IMR-90 (cell line): ENCODE measurements around the gene MYOC. TPM values are rescaled to one million over a fixed set of nuclear protein-coding genes. Genes with fewer than 3 reads are reported as not detected.

Experiments used
- ATAC-seq: fragments of 200-7000 bp; cut with Tn5 transposase; 2 replicates; pipeline ENCODE4 v1.9.1; 2020; ENCODE audit warnings: low read depth, mild to moderate bottlenecking, moderate library complexity
- BruUV-seq: library from RNA; stranded (reverse); fragments of 400-500 nt; replicated peaks from 2 replicates; lab custom pipeline; 2021; lab: Mats Ljungman, UMichigan
- CTCF ChIA-PET: fragments of 300-600 bp; formaldehyde crosslinking; extraction: SDS; loops from one replicate; lab custom pipeline; 2021; ENCODE audit warnings: antibody characterized with exemption; lab: Yijun Ruan, JAX
- POLR2A ChIA-PET: fragments of 300-600 bp; sonication (Branson Sonifier 250); formaldehyde crosslinking; loops from one replicate; lab custom pipeline; 2022; ENCODE audit warnings: antibody characterized with exemption; ENCODE audit not compliant: unreplicated experiment; lab: Charles Lee
- DNase-seq: peaks from one replicate; pipeline ENCODE4 v3.0.0; 2013
- H2AFZ ChIP-seq: replicated peaks from 2 replicates; pipeline ENCODE3; 2013; ENCODE audit warnings: low read length, mild to moderate bottlenecking; ENCODE audit not compliant: poor library complexity
- H2AK5ac ChIP-seq: 2 replicates; pipeline ENCODE4 v1.6.1; 2013; ENCODE audit warnings: low read depth, low read length, inconsistent platforms
- H2AK9ac ChIP-seq: replicated peaks from 2 replicates; pipeline ENCODE3; 2013; ENCODE audit warnings: mild to moderate bottlenecking, low read depth, low read length, moderate library complexity; ENCODE audit not compliant: poor library complexity
- H2BK120ac ChIP-seq: 2 replicates; pipeline ENCODE4 v1.6.1; 2013; ENCODE audit warnings: low read depth, low read length, inconsistent platforms
- H2BK15ac ChIP-seq: 3 replicates; pipeline ENCODE4 v1.6.1; 2013; ENCODE audit warnings: low read depth, low read length, inconsistent platforms
- H2BK20ac ChIP-seq: 2 replicates; pipeline ENCODE4 v1.6.1; 2013; ENCODE audit warnings: low read depth, mild to moderate bottlenecking, inconsistent platforms, low read length, moderate library complexity
- H2BK5ac ChIP-seq: 2 replicates; pipeline ENCODE4 v1.6.1; 2013; ENCODE audit warnings: mild to moderate bottlenecking, low read depth, low read length, inconsistent platforms; ENCODE audit not compliant: poor library complexity, severe bottlenecking
- H3K14ac ChIP-seq: replicated peaks from 2 replicates; pipeline ENCODE4 v1.6.1; 2013; ENCODE audit warnings: low read depth, low read length, inconsistent platforms
- H3K18ac ChIP-seq: 2 replicates; pipeline ENCODE4 v1.6.1; 2013; ENCODE audit warnings: low read depth, low read length, control low read depth
- H3K23ac ChIP-seq: 2 replicates; pipeline ENCODE4 v1.6.1; 2013; ENCODE audit warnings: low read depth, low read length, inconsistent platforms
- H3K27ac ChIP-seq: 2 replicates; pipeline ENCODE4 v1.5.1; 2013; ENCODE audit warnings: mild to moderate bottlenecking, control low read depth, low read length; ENCODE audit not compliant: insufficient read depth
- H3K27me3 ChIP-seq: 2 replicates; pipeline ENCODE4 v1.6.1; 2013; ENCODE audit warnings: low read length; ENCODE audit not compliant: control insufficient read depth, insufficient read depth
- H3K36me3 ChIP-seq: 2 replicates; pipeline ENCODE4 v1.6.1; 2013; ENCODE audit warnings: low read length, mixed read lengths; ENCODE audit not compliant: control insufficient read depth, insufficient read depth
- H3K4ac ChIP-seq: 2 replicates; pipeline ENCODE4 v1.6.1; 2013; ENCODE audit warnings: low read depth, low read length, inconsistent platforms
- H3K4me1 ChIP-seq: 2 replicates; pipeline ENCODE4 v1.6.1; 2013; ENCODE audit warnings: low read length, mixed read lengths; ENCODE audit not compliant: control insufficient read depth, insufficient read depth
- H3K4me2 ChIP-seq: 2 replicates; pipeline ENCODE4 v1.6.1; 2013; ENCODE audit warnings: low read depth, mild to moderate bottlenecking, control low read depth, low read length, moderate library complexity
- H3K4me3 ChIP-seq: 2 replicates; pipeline ENCODE4 v1.5.1; 2013; ENCODE audit warnings: low read depth, mild to moderate bottlenecking, control low read depth, low read length, moderate library complexity; ENCODE audit not compliant: insufficient read depth
- H3K56ac ChIP-seq: 2 replicates; pipeline ENCODE4 v1.6.1; 2013; ENCODE audit warnings: low read length, inconsistent platforms; ENCODE audit not compliant: insufficient read depth; ENCODE audit errors: extremely low read depth
- H3K79me1 ChIP-seq, 2 experiments: 2 replicates each; pipeline ENCODE4 v1.6.1; 2013; ENCODE audit warnings: low read length in 2 of 2, inconsistent platforms in 1 of 2, low read depth in 1 of 2
- H3K9ac ChIP-seq: 2 replicates; pipeline ENCODE4 v1.6.1; 2013; ENCODE audit warnings: low read depth, low read length, control low read depth
- H3K9me1 ChIP-seq: 2 replicates; pipeline ENCODE4 v1.6.1; 2013; ENCODE audit warnings: low read length, inconsistent platforms; ENCODE audit not compliant: insufficient read depth
- H3K9me3 ChIP-seq: 2 replicates; pipeline ENCODE4 v1.6.1; 2013; ENCODE audit warnings: low read length; ENCODE audit not compliant: control insufficient read depth, insufficient read depth
- H4K20me1 ChIP-seq: 2 replicates; pipeline ENCODE4 v1.6.1; 2013; ENCODE audit warnings: low read length, inconsistent platforms; ENCODE audit not compliant: insufficient read depth
- H4K5ac ChIP-seq: 2 replicates; pipeline ENCODE4 v1.6.1; 2013; ENCODE audit warnings: mild to moderate bottlenecking, low read depth, low read length, control low read depth
- H4K8ac ChIP-seq, 2 experiments: 2 replicates each; pipeline ENCODE4 v1.6.1; 2013; ENCODE audit warnings: low read depth in 2 of 2, low read length in 2 of 2, control low read depth in 1 of 2, inconsistent platforms in 1 of 2
- H4K91ac ChIP-seq: 2 replicates; pipeline ENCODE4 v1.6.1; 2013; ENCODE audit warnings: low read depth, low read length, inconsistent platforms; ENCODE audit not compliant: insufficient read depth
- CEBPB ChIP-seq: IDR thresholded peaks from 2 replicates; pipeline ENCODE4 v1.6.1; 2012; ENCODE audit warnings: low read depth, low read length, improper control_type of control experiment
- CHD1 ChIP-seq: IDR thresholded peaks from 2 replicates; pipeline ENCODE4 v1.6.1; 2012; ENCODE audit warnings: low read depth, low read length, improper control_type of control experiment
- FOS ChIP-seq: fragments of 150-350 bp; IDR thresholded peaks from 2 replicates; pipeline ENCODE4 v1.6.1; 2016; ENCODE audit warnings: low read depth, low read length
- MAFK ChIP-seq: IDR thresholded peaks from 2 replicates; pipeline ENCODE4 v1.6.1; 2012; ENCODE audit warnings: low read depth, low read length, improper control_type of control experiment
- NFE2L2 ChIP-seq: fragments of 150-350 bp; IDR thresholded peaks from 2 replicates; pipeline ENCODE4 v1.6.1; 2016; ENCODE audit warnings: low read depth, mild to moderate bottlenecking, low read length
- POLR2A ChIP-seq: IDR thresholded peaks from 2 replicates; pipeline ENCODE4 v1.6.1; 2012; ENCODE audit warnings: mild to moderate bottlenecking, low read depth, low read length
- WGBS, 2 experiments: methylation state at CpG; one replicate each; pipeline versions ENCODE4 v1.1.5 to v1.1.7; 2013; ENCODE audit warnings: missing lambda C conversion rate in 2 of 2; ENCODE audit not compliant: insufficient read length in 1 of 2; ENCODE audit errors: extremely low coverage in 2 of 2; 5-methylcytosine and 5-hydroxymethylcytosine counted together
- dilution Hi-C: fragments of 300-500 bp; cut with HindIII; formaldehyde crosslinking; loops from one replicate; pipeline ENCODE4 v1.14.3; 2018; ENCODE audit warnings: low sequenced_read_pairs; ENCODE audit not compliant: unreplicated experiment
- in situ Hi-C: fragments of 300-500 bp; cut with MboI; formaldehyde crosslinking; loops from 3 replicates; pipeline ENCODE4 v1.14.3; 2019; ENCODE audit warnings: low sequenced_read_pairs, inconsistent platforms, mixed read lengths
- intact Hi-C: fragments of 100-400 bp; cut with micrococcal nuclease; formaldehyde crosslinking; loops from 2 replicates; pipeline ENCODE4 v1.10.0; 2022
- polyA plus RNA-seq, 3 experiments: library from polyadenylated mRNA; depleted of rRNA; stranded (reverse); fragments of >200 nt; gene quantifications; 2 replicates each; pipeline ENCODE4 v1.2.3, GENCODE V29; 2012; ENCODE audit warnings: low replicate concordance in 1 of 3
- total RNA-seq: library from RNA; depleted of rRNA; stranded (reverse); fragments of >200 nt; gene quantifications from 2 replicates; pipeline ENCODE4 v1.2.3, GENCODE V29; 2012

The MYOC gene
- total and polyA plus RNA-seq, 2 of the 4 experiments (the other 2 are of a cell fraction): not detected

DNA sequence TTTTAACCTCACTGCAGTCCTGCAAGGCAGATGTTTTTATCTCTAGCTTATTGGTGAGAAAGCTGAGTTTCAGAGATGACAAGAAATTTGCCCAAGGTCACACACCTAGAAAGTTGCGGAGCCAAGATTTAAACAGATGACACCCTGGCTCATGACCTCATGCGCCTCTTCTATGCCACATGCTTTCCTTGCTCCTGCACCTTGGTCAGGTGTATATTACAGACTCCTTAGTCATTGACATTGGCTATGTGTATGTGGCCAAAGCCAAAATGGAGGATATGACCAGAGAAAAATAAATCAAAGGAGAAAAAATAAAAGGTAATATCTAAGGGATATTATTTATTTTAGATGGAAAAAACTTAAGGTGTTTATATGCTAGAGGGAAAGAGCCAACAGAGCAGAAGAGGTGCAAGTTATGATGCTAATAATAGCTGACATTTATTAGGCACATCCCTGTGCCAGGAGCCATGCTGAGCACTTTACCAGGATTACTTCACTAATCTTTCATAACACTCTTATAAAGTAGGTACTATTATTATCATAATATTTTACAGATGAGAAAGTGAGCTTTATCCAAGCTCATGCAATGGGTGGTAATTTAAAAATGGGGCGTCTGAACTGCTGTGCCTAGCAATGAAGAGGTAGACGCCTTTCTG lies 13.8 kb upstream of the MYOC start:
- no peak overlapping the region for H3K18ac ChIP-seq
- H3K4ac ChIP-seq: no peak overlapping the region
- H2BK20ac ChIP-seq: no peak overlapping the region
- dilution Hi-C loops: no loop called here
- no peak for TF ChIP-seq FOS
- TF ChIP-seq POLR2A: no peak
- TF ChIP-seq CHD1: no peak
- no peak for TF ChIP-seq MAFK
- TF ChIP-seq NFE2L2: no peak
- no peak for TF ChIP-seq CEBPB
- no peaks in the 10 kb centered on the region for H3K9me3 ChIP-seq
- intact Hi-C loops: no loop called here
- no peaks in the 10 kb centered on the region for H3K36me3 ChIP-seq
- in situ Hi-C loops: no loop called here
- H4K8ac ChIP-seq: no peak overlapping the region
- BruUV-seq: no TSS peak
- no peak overlapping the region for H2AK5ac ChIP-seq
- CTCF ChIA-PET: interaction anchor here (1.1 to 1.5 kb wide), 2 partner anchors 11 to 21 kb away, joined by 3 to 5 read pairs; no protein-coding TSS in a partner anchor
- no peak overlapping the region for H2BK120ac ChIP-seq
- no CpG with 5 or more reads among the region's 4 CpGs for WGBS, 2 experiments
- H2BK5ac ChIP-seq: no peak overlapping the region
- H3K4me1 ChIP-seq: no peaks in the 10 kb centered on the region
- H3K9me1 ChIP-seq: no peaks in the 10 kb centered on the region
- no peak for DNase-seq
- no peak overlapping the region for H2AK9ac ChIP-seq
- peaks cover 1% of the 10 kb centered on the region for H3K27me3 ChIP-seq
- H2AFZ ChIP-seq: no peak overlapping the region
- no peak overlapping the region for H4K91ac ChIP-seq
- H3K14ac ChIP-seq: no peak overlapping the region
- POLR2A ChIA-PET: no interaction called here
- H3K56ac ChIP-seq: no peak overlapping the region
- ATAC-seq: no peak
- H3K9ac ChIP-seq: no peak overlapping the region
- H4K20me1 ChIP-seq: no peaks in the 10 kb centered on the region
- H3K4me3 ChIP-seq: no peak overlapping the region
- no peak overlapping the region for H2BK15ac ChIP-seq
- H4K5ac ChIP-seq: no peak overlapping the region
- no peaks in the 10 kb centered on the region for H3K79me1 ChIP-seq
- H3K23ac ChIP-seq: no peak overlapping the region
- H3K27ac ChIP-seq: no peak overlapping the region
- H3K4me2 ChIP-seq: no peak overlapping the region
